ENCODE data around the gene ZNF691. TPM values are rescaled to one million over a fixed set of nuclear protein-coding genes. Genes with fewer than 3 reads are reported as not detected.

Gene ZNF691
- polyA plus RNA-seq, 1 of the 3 experiments (the other 2 are of a cell fraction) = 7.2 TPM

DNA sequence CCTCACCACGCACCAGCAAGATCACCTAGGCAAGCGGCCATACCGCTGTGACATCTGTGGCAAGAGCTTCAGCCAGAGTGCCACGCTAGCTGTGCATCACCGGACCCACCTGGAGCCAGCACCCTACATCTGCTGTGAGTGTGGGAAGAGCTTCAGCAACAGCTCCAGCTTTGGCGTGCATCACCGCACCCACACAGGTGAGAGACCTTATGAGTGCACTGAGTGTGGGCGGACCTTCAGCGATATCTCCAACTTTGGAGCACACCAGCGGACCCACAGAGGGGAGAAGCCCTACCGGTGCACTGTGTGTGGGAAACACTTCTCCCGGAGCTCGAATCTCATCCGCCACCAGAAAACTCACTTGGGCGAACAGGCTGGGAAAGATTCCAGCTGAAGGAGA is 5.0 kb downstream of the ZNF691 start:
- Histone ChIP-seq H3K9ac (no peak overlapping the region), H3K9me3 (no peaks in the 10 kb centered on the region), H3K27me3 (ENCODE audit: insufficient read depth) (no peaks in the 10 kb centered on the region), H2AFZ (ENCODE audit: low read depth) (no peak overlapping the region), H3K27ac (ENCODE audit: low read depth in 2 of 2, low read length in 1 of 2) (no peak overlapping the region), H3K36me3 (replicated peaks in 1 of 2; ENCODE audit: control insufficient read depth in 1 of 2, insufficient read depth in 2 of 2, low read length in 1 of 2) (peaks cover 16 to 22% of the 10 kb centered on the region in 2 experiments), H3K9me2 (no peaks in the 10 kb centered on the region), H3K4me3 (ENCODE audit: low read depth in 2 of 2, low read length in 1 of 2) (no peak overlapping the region), H3K4me1 (ENCODE audit: control insufficient read depth in 1 of 2, insufficient read depth in 2 of 2, low read depth in 1 of 2, low read length in 1 of 2) (peaks cover 0 to 11% of the 10 kb centered on the region in 2 experiments; a peak in 2 of 4 replicates), H3F3A (replicated peaks; ENCODE audit: insufficient read depth) (peaks cover 5% of the 10 kb centered on the region), H3K4me2 (no peak overlapping the region), H4K20me1 (ENCODE audit: insufficient read depth) (no peaks in the 10 kb centered on the region), H3K79me2 (ENCODE audit: insufficient read depth) (peaks cover 26% of the 10 kb centered on the region; the same call in 1 of the 2 replicates)
- ChIA-PET CTCF (no interaction called here), POLR2A (no interaction called here)
- no peak for DNase-seq
- WGBS (ENCODE audit: low lambda C conversion rate) = 97% methylated on average over 6 of the region's 15 CpGs
- TF ChIP-seq POLR2AphosphoS5 (IDR thresholded peaks at IDR 0.05; ENCODE audit: low read depth, low read length) = no peak
- TF ChIP-seq, protein P1, sequence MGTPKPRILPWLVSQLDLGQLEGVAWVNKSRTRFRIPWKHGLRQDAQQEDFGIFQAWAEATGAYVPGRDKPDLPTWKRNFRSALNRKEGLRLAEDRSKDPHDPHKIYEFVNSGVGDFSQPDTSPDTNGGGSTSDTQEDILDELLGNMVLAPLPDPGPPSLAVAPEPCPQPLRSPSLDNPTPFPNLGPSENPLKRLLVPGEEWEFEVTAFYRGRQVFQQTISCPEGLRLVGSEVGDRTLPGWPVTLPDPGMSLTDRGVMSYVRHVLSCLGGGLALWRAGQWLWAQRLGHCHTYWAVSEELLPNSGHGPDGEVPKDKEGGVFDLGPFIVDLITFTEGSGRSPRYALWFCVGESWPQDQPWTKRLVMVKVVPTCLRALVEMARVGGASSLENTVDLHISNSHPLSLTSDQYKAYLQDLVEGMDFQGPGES (IDR thresholded peaks at IDR 0.05; ENCODE audit: low read depth, low read length) = no peak
- TF ChIP-seq GATA2 (CRISPR knock-in tag; IDR thresholded peaks at IDR 0.05) = no peak
- no peak for TF ChIP-seq RFX5 (IDR thresholded peaks at IDR 0.05; ENCODE audit: low read length)
- TF ChIP-seq ELF1 (IDR thresholded peaks at IDR 0.05) = no peak
- no peak for TF ChIP-seq YY1 (IDR thresholded peaks at IDR 0.05; ENCODE audit: low read depth)
- no peak for TF ChIP-seq MEF2A (IDR thresholded peaks at IDR 0.05; ENCODE audit: borderline replicate concordance, low read depth)
- TF ChIP-seq, protein P2, sequence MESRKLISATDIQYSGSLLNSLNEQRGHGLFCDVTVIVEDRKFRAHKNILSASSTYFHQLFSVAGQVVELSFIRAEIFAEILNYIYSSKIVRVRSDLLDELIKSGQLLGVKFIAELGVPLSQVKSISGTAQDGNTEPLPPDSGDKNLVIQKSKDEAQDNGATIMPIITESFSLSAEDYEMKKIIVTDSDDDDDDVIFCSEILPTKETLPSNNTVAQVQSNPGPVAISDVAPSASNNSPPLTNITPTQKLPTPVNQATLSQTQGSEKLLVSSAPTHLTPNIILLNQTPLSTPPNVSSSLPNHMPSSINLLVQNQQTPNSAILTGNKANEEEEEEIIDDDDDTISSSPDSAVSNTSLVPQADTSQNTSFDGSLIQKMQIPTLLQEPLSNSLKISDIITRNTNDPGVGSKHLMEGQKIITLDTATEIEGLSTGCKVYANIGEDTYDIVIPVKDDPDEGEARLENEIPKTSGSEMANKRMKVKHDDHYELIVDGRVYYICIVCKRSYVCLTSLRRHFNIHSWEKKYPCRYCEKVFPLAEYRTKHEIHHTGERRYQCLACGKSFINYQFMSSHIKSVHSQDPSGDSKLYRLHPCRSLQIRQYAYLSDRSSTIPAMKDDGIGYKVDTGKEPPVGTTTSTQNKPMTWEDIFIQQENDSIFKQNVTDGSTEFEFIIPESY (IDR thresholded peaks at IDR 0.05; ENCODE audit: borderline replicate concordance, low read depth) = no peak
- TF ChIP-seq SMC3 (IDR thresholded peaks at IDR 0.05; ENCODE audit: low read depth, low read length) = no peak
- no peak for TF ChIP-seq NRF1 (IDR thresholded peaks at IDR 0.05; ENCODE audit: low read depth, low read length)
- no peak for TF ChIP-seq RAD21 (IDR thresholded peaks at IDR 0.05; ENCODE audit: low read length)
- TF ChIP-seq FOSL2 (IDR thresholded peaks at IDR 0.05; ENCODE audit: borderline replicate concordance, low read depth) = no peak
- TF ChIP-seq, protein P3, sequence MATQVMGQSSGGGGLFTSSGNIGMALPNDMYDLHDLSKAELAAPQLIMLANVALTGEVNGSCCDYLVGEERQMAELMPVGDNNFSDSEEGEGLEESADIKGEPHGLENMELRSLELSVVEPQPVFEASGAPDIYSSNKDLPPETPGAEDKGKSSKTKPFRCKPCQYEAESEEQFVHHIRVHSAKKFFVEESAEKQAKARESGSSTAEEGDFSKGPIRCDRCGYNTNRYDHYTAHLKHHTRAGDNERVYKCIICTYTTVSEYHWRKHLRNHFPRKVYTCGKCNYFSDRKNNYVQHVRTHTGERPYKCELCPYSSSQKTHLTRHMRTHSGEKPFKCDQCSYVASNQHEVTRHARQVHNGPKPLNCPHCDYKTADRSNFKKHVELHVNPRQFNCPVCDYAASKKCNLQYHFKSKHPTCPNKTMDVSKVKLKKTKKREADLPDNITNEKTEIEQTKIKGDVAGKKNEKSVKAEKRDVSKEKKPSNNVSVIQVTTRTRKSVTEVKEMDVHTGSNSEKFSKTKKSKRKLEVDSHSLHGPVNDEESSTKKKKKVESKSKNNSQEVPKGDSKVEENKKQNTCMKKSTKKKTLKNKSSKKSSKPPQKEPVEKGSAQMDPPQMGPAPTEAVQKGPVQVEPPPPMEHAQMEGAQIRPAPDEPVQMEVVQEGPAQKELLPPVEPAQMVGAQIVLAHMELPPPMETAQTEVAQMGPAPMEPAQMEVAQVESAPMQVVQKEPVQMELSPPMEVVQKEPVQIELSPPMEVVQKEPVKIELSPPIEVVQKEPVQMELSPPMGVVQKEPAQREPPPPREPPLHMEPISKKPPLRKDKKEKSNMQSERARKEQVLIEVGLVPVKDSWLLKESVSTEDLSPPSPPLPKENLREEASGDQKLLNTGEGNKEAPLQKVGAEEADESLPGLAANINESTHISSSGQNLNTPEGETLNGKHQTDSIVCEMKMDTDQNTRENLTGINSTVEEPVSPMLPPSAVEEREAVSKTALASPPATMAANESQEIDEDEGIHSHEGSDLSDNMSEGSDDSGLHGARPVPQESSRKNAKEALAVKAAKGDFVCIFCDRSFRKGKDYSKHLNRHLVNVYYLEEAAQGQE (IDR thresholded peaks at IDR 0.05; ENCODE audit: low read depth, low read length) = no peak
- TF ChIP-seq, protein P4, sequence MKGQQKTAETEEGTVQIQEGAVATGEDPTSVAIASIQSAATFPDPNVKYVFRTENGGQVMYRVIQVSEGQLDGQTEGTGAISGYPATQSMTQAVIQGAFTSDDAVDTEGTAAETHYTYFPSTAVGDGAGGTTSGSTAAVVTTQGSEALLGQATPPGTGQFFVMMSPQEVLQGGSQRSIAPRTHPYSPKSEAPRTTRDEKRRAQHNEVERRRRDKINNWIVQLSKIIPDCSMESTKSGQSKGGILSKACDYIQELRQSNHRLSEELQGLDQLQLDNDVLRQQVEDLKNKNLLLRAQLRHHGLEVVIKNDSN (IDR thresholded peaks at IDR 0.05; ENCODE audit: borderline replicate concordance, low read depth) = no peak
- no peak for TF ChIP-seq TCF12 (IDR thresholded peaks at IDR 0.05)
- TF ChIP-seq MXI1 (IDR thresholded peaks at IDR 0.05; ENCODE audit: low read depth, low read length) = no peak
- no peak for TF ChIP-seq FOXJ3 (CRISPR knock-in tag; IDR thresholded peaks at IDR 0.05)
- TF ChIP-seq RXRA (IDR thresholded peaks at IDR 0.05; ENCODE audit: borderline replicate concordance, low read depth) = no peak
- TF ChIP-seq TAF1 (IDR thresholded peaks at IDR 0.05; ENCODE audit: borderline replicate concordance, low read depth, low read length) = no peak
- TF ChIP-seq GABPA (IDR thresholded peaks at IDR 0.05; ENCODE audit: low read depth) = no peak
